Smooth muscle cell of the umbilical artery (primary cell): Measurements from ENCODE around the gene SLC25A6. TPM values are rescaled to one million over a fixed set of nuclear protein-coding genes. Genes with fewer than 3 reads are reported as not detected.

Experiments
- total RNA-seq: library from RNA; depleted of rRNA; stranded (reverse); fragments of >200 nt; gene quantifications from 2 replicates; pipeline ENCODE4 v1.2.3, GENCODE V29; 2014

Gene SLC25A6
- total RNA-seq = 151 and 159 TPM in 2 replicates

GRCh38 chrX:1391707-1392375, at the start of gene SLC25A6:
Gene SLC25A6 (minus strand): TSS chrX:1392113. CDS start chrX:1392009, 104 bp downstream.

GRCh38 chrX:1336331-1336943, 55.5 kb downstream of the SLC25A6 start, which contains the start of gene IL3RA:
Gene IL3RA (plus strand): TSS chrX:1336785. CDS start chrX:1341766, 4,981 bp downstream.

Other genes starting within 250 kb of the SLC25A6 start
- not detected in 2 replicates for gene CRLF2, start 179.5 kb downstream of the SLC25A6 start, total RNA-seq
- not detected in 2 replicates for gene CSF2RA, start 123.3 kb downstream of the SLC25A6 start, total RNA-seq
- not detected in 2 replicates for gene IL3RA, start 55.3 kb downstream of the SLC25A6 start, total RNA-seq
- gene ASMTL, start 60.8 kb upstream of the SLC25A6 start, total RNA-seq = 9.5 and 13.1 TPM in 2 replicates
- gene P2RY8, start 145.1 kb upstream of the SLC25A6 start, total RNA-seq = under 0.01 TPM in 1 of 2 replicates, not detected in the other
- gene AKAP17A, start 199.5 kb upstream of the SLC25A6 start, total RNA-seq = 27.3 and 39.9 TPM in 2 replicates
- gene ASMT, start 222.9 kb upstream of the SLC25A6 start, total RNA-seq = not detected in 2 replicates